Psoas muscle (tissue), 8 donors: ENCODE results near the gene UGT1A6. TPM values are rescaled to one million over a fixed set of nuclear protein-coding genes. Genes with fewer than 3 reads are reported as not detected.
"Not testable (repeated sequence)": the region's sequence is repeated elsewhere in the genome, so short reads cannot be mapped to it uniquely, and the experiment has no call there.

Experiments used
- ATAC-seq, 4 donors: fragments of 200-7000 bp; cut with Tn5 transposase; one replicate each; pipeline ENCODE4 v1.9.1; 2020; ENCODE audit warnings: moderate library complexity in 3 of 4, mild to moderate bottlenecking in 2 of 4
- DNase-seq, 2 donors: peaks; one replicate each; pipeline ENCODE4 v3.0.0-alpha.2; 2020
- H3K27ac ChIP-seq: fragments of 200-600 bp; one replicate; pipeline ENCODE4 v1.8.0; 2022
- H3K27me3 ChIP-seq, 3 donors: fragments of 200-600 bp in 1 of 3; one replicate each; pipeline versions ENCODE4 v1.6.1 to v1.8.0; 2013 to 2022; ENCODE audit warnings: low read length in 2 of 3, mild to moderate bottlenecking in 2 of 3, moderate library complexity in 1 of 3; ENCODE audit not compliant: insufficient read depth in 3 of 3
- H3K36me3 ChIP-seq, 2 donors: fragments of 200-600 bp in 1 of 2; one replicate each; pipeline versions ENCODE4 v1.6.1 to v1.8.0; 2013 to 2022; ENCODE audit warnings: low read depth in 1 of 2, mild to moderate bottlenecking in 1 of 2, moderate library complexity in 1 of 2; ENCODE audit not compliant: insufficient read depth in 1 of 2
- H3K4me1 ChIP-seq: fragments of 200-600 bp; one replicate; pipeline ENCODE4 v1.8.0; 2022
- H3K4me3 ChIP-seq: fragments of 200-600 bp; one replicate; pipeline ENCODE4 v1.8.0; 2022; ENCODE audit warnings: mild to moderate bottlenecking
- H3K9me3 ChIP-seq: fragments of 200-600 bp; one replicate; pipeline ENCODE4 v1.8.0; 2022
- CTCF ChIP-seq: fragments of 200-600 bp; IDR thresholded peaks from one replicate; pipeline ENCODE4 v1.8.0; 2022; ENCODE audit warnings: antibody characterized with exemption
- WGBS, 3 donors: extraction: QIAGEN DNeasy Blood & Tissue Kit; methylation state at CpG; one replicate each; pipeline versions ENCODE4 v1.1.6 to v1.1.7; 2013; 5-methylcytosine and 5-hydroxymethylcytosine counted together
- intact Hi-C, 2 donors: fragments of 100-400 bp; cut with DNase I; formaldehyde crosslinking; loops; one replicate each; pipeline versions ENCODE4 v1.11.0 to v1.14.2; 2022
- polyA plus RNA-seq, 3 donors: library from polyadenylated mRNA; stranded (reverse); fragments of 200-250 nt; gene quantifications; one replicate each; pipeline ENCODE4 v1.2.3, GENCODE V29; 2013
- total RNA-seq, 4 donors: library from RNA; stranded (reverse); fragmentation: NEBNext Ultra II Directional in 2 of 4; extraction: Animal tissue kit (Norgen Biotek cat#: 25700) in 2 of 4; gene quantifications; one replicate each; pipeline versions ENCODE4 v1.2.1 to v1.2.4, GENCODE V29; 2021 to 2023
- donor health status: healthy with polysubstance abuse.
- donor health status: DM: no; HTN: no; CAD: no; lungs with moderate emphysema.
- donor health status: Bipolar disorder and iron deficiency.
- donor health status: healthy.
- donor health status: DM: yes; HTN: yes; CAD: no.
- donor health status: DM: no; HTN: no; CAD: no.
- donor health status: DM: no; HTN: no; CAD: no.
- donor health status: DM: yes; HTN: yes; CAD: no.

UGT1A6 gene
- total and polyA plus RNA-seq, 7 donors, result not detected

- no peaks in the 10 kb centered on the region for H3K36me3 ChIP-seq
- intact Hi-C loops, result no loop called here
- WGBS, 3 donors, result 67 to 74% (median 70%) methylated on average over 6 of the region's 6 CpGs
- no peak for ATAC-seq
- TF ChIP-seq CTCF, result no peak
- no peaks in the 10 kb centered on the region for H3K4me1 ChIP-seq
- H3K27me3 ChIP-seq, result no peaks in the 10 kb centered on the region
- H3K4me3 ChIP-seq, result no peak overlapping the region
- DNase-seq, result no peak
- no peak overlapping the region for H3K27ac ChIP-seq
- no peaks in the 10 kb centered on the region for H3K9me3 ChIP-seq
These were observed 38.2 kb upstream of the UGT1A6 start for GRCh38 chr2:233654501-233654900.

DNA sequence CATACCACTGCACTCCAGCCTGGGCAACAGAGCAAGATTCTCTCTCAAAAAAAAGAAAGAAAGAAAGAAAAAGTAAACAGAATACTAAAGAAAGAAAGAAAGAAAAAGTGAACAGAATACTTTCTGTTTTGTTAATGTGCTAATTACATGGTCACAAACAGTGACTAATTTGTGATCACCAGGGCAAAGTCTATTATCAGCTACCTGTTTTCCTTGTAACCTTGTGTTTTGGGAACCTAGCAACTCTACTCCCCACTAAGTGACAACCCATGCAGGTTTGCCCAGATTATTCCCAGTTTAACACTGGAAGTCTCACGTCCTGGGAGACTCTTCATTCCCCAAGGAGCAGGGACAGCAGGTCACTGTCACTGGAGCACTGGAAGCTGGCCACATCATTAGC is 37.6 kb upstream of the UGT1A6 start:
- no peaks in the 10 kb centered on the region for H3K36me3 ChIP-seq
- H3K27me3 ChIP-seq, result peaks cover 0 to under 1% (median 0%) of the 10 kb centered on the region in 3 donors
- no peak overlapping the region for H3K4me3 ChIP-seq
- TF ChIP-seq CTCF, result no peak
- no peaks in the 10 kb centered on the region for H3K4me1 ChIP-seq
- H3K27ac ChIP-seq, result no peak overlapping the region
- intact Hi-C loops, result no loop called here
- WGBS, 3 donors, result 26 to 41% (median 40%) methylated on average over 1 of the region's 1 CpG
- DNase-seq (no peak), ATAC-seq (no peak)
- no peaks in the 10 kb centered on the region for H3K9me3 ChIP-seq

GRCh38 chr2:233655943-233656342 is 36.7 kb upstream of the UGT1A6 start:
- DNase-seq, H3K9me3 ChIP-seq, H3K4me3 ChIP-seq, H3K36me3 ChIP-seq, ATAC-seq, H3K4me1 ChIP-seq, H3K27ac ChIP-seq, H3K27me3 ChIP-seq, intact Hi-C loops: not testable (repeated sequence)
- 92 to 97% (median 96%) methylated on average over 3 of the region's 3 CpGs for WGBS, 3 donors

- no peak for DNase-seq
- Histone ChIP-seq H3K9me3 (no peaks in the 10 kb centered on the region), H3K27me3 (peaks cover 0 to 2% (median 0%) of the 10 kb centered on the region in 3 donors), H3K4me3 (no peak overlapping the region), H3K4me1 (no peaks in the 10 kb centered on the region), H3K27ac (no peak overlapping the region), H3K36me3 (no peaks in the 10 kb centered on the region)
- 81 to 92% (median 88%) methylated on average over 10 of the region's 10 CpGs for WGBS, 3 donors
- no peak for ATAC-seq
- no peak for TF ChIP-seq CTCF
- intact Hi-C loops, result no loop called here
These were observed 36.2 kb upstream of the UGT1A6 start for GRCh38 chr2:233656443-233656842.

DNA sequence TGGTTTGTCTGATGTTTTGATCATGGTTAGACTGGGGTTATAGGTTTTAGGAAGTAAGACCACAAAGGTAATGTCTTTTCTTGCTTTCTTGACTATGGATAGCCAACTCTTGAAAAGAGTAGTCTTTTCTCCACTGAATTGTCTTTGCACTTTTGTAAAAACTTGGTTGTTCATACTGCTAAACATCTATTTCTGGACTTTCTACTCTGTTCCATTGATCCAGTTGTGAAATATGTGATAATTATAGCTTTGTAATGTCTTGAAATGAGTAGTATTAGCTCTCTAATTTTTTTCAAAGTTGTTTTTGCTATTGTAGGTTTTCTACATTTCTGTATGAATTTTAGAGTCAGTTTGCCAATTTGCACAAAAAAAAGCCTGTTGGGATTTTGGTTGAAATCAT is 34.1 kb upstream of the UGT1A6 start:
- DNase-seq (no peak), ATAC-seq (no peak)
- Histone ChIP-seq H3K27ac (no peak overlapping the region), H3K4me3 (no peak overlapping the region), H3K27me3 (peaks cover 0 to 2% (median 0%) of the 10 kb centered on the region in 3 donors), H3K4me1 (no peaks in the 10 kb centered on the region), H3K9me3 (no peaks in the 10 kb centered on the region), H3K36me3 (no peaks in the 10 kb centered on the region)
- intact Hi-C loops, result no loop called here
- no peak for TF ChIP-seq CTCF
